Measurements from ENCODE around the gene OSBPL3.

The OSBPL3 gene

DNA sequence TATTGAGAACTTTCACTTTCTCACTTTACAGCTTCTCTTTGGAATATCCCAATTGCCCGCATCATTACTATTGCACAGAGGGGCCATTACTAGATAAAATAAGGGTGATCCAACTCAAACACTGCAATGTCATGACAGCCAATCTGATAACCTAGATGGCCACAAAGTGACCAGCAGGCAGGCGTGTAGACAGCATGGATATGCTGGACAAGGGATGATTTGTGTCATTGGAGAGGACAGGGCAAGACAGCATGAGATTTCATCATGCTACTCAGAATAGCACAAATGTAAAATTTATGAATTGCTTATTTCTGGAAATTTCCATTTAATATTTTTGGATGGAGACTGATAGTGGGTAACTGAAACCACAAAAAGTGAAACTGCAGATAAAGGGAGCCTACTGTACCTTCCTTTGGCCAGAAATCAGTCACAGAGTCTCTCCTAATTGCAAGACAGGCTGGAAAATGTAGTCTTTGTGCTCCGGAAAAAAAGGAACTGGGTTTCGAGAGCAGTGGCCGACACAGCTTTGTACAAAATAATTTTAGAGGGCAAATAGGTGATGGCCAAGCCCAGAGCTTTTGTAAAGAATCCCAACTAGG, 216.6 kb downstream of the OSBPL3 start:
- no peak for DNase-seq (ENCODE audit: low read depth)

DNA sequence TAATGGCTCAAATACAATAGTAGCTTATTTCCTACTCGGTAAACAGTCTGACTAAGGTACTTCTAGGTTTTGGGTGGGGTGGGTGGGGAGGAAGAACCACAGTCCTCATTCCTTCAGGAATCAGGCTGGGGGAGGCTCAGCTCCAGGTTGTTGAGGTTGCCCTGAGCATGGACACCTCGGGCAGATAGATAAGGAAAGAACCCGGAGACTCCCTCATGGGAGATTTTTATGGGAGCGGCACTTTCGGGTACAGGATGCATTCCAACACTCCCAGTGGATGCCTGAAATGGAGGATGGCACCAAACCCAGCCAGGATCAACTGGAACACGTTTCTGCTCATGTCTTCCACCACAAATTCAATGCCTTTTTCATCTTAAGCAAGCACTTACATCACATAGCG, 217.2 kb downstream of the OSBPL3 start:
- no peak for DNase-seq (ENCODE audit: low read depth)

DNA sequence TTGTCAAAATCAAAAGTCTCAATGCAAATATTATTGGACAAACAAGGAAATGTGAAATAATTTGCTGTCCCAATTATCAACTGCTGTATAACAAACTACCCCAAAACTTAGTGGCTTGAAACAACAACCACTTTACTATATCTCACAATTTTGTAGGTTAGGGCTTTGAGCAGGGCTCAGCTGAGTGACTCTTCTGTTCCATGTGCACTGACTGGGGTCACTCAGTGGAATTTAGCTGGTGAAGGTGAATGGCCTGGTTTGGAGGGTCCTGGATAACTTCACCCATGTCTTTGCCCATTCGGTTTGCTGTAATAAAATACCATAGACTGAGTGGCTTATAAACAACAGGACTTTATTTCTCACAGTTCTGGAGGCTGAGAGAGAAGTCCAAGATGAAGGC, 219.0 kb downstream of the OSBPL3 start:
- no peak for DNase-seq (ENCODE audit: low read depth)

DNA sequence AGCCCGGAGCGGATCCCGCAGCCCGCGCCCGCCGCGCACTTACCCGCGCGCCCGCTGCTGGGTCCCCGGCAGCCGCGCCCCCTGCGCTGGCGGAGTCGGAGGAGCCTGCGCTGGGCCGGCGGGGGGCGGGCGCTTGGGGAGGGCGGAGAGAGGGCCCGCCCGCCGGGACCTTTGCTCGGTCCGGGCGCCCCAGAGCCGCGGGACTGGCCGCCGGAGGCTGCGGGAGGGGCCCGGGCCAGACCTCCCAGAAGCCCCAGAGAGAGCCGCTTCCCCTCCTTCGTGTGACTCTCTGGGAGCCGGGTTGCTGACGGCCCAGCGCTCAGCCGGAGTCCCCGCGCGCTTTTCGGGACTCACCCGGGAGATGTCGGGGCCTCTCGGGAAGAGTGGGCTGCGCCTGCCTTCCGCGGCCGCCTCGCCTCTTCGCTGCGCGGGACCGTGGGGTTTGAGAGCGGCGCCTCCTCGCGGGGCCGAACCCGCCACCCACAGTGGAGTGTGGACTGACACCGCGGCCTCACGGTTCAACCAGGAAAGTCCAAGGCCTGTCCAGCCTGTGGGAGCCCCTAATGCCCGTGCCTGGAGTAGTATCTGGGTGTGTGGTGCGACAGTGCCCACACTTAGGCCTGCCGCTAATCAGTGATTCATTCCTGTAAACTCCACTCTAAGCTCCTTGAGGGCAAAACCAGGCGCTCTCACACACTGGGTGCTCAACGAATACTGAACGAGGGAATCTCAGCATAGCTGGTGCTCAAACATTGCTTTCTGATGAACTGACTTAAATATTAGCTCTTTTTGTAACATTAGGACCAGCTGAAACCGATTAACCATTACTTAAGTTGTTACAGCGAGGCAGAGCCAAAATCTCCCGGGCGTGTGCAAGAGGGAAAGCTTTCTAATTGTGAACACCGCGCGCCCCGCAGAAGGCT, 222.4 kb downstream of the OSBPL3 start, which contains the start of gene GSDME:
TSS of gene GSDME (minus strand) at position 112 of the 923 bp plus-strand sequence. CDS start 7,690 bp downstream, outside the sequence.
- DNase-seq (ENCODE audit: low read depth): no peak

DNA sequence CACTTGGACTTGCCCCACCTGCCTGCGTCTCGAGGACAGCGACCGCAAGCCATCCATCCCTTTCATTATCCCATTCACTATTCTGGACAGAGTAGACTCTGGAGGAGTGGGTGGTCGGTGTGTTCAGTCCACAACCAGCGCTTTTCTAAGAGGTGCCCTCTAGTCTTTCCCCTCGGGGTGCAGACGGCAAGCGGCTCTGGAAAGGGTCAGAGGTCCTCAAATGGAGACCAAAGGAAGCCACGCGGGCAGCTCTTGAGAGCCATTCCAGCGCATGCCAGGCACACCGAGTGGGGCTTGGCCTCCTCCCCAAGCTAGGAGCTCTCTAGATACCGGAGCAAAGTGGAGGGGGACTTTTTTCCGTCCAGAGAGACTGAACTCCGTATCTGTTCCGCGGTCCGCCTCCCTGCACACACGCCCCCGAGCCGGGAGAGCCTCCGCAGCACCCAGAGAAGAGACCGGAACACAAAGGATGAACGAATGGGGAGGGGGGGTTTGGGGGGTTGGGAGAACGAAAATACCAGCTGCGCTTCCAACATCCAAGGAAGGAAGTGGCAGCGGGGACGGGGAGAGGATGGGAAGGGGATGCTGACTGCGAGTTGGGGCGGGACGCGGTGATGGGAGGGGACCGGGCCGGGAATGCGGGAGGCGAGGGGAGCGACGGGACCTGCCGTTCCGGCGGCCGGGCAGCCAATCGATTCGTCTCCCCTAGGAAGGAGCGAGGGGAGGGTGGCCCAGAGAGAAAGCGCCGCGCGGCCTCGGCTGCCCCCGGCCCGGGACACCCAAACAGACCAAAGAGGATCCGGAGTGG, 223.2 kb downstream of the OSBPL3 start:
- no peak for DNase-seq (ENCODE audit: low read depth)

DNA sequence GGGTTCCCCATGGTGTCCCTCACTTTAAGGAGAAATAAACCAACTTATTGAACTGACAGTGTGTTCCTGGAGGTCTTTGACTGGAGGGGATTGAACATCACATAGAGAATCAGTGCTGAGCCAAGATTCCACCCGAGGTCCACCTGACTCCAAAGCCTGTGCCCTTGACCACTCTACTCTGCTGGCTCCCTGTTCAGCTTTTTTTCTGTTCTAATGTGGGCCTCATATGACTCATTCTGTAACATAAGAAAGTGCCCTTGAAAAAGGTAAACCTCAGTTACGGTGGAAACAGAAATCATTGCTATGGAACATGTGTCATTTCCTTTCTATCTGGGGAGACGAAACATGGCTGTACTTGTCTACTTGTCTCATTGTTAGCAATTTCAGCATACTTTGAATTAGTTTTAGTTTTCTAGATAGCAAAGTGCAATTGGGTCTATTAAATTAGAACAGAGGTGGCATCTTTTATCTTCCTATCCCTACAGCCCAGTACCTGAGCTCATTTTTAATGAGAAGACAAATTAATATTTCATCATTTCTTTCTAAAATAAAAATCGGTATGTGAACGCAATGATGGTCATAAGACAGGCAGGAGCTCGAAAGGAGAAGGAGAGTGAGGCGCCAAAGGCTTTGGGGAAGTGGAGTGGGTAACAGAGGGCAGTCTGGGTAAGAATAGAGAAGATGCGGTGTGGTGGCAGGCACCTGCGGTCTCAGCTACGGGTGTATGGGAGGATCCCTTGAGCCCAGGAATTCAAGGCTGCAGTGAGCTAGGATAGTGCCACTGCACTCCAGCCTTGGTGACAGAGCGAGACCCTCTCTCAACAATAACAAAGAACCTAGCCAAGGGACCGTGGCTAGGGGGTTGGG, 224.2 kb downstream of the OSBPL3 start:
- DNase-seq (ENCODE audit: low read depth): no peak

DNA sequence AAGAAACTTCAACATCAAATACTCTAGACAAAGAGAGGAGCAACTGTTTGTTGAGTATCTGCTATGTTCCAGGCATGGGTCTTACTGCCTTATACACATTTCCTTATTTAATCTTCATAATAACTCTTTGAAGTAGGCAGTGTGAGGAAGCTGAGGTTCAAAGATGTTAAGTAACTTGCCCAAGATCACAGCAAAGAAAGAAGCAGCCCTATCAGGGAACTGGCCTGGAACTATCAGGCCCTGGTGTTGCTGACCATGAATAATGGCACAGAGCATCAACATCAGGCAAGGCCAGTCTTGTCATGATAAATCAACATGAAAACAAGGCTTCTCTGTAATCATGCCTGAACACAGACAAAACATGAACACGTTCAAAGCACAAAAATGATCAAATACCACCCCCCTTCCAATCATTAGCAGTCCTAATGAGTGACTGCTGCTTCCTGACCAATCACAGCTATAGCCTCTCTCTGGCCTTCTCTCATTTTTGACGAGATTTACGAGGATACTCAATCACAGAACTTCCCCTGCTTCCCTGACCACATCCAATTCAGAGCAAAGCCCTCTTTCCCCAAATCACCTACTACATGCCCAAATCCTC, 225.0 kb downstream of the OSBPL3 start:
- no peak for DNase-seq (ENCODE audit: low read depth)

DNA sequence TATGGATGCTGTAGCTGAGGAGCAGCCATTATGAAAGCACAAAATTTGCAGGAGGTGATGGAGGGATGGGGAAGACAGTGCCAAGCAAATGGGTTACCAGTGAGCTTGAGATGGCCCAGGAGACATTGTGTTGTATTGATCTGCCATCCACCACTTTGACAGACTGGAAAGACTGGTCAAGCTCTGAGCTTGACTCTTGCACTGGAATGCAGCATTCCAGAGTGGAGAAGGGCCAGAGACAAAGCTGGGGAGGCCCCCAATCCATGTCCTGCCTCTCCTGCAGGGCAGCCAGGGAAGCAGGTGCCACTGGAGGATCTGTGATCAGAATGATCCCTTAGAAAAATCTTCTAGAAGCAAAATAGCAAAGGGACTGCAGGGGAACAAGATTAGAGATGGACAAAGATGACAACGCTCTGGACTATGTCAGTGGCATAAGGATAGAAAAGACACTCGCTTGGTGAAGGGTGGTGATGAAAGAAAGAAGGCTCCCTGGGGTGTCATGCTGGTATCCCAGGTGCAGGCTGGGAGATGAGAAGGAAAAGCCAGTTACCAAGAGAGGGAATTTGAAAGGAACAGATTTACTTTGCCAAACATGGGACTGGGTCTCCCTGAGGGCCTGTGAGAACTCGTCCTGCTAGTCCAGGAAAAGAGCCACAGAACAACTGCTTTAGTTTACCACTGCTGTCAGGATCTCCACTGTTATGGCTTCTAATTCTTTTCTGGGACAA, 227.7 kb downstream of the OSBPL3 start:
- no peak for DNase-seq (ENCODE audit: low read depth)

DNA sequence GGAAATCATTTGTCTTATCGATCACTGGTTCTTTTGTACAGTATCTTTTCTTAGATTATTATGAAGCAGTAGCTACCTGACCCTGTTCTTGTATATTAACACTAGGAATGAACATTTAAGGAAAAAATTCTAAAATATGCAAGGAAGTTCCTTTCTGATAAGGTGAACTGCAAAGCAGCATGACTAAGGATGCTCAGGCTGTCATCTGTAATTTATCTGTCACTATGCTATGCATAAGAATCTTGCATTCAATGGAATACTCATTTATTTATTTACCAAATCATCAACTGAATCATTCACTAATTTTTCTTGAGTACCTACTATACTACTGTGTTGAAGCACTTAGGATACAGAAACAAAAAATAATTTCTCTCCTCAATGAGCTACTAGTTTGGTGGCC, 228.5 kb downstream of the OSBPL3 start:
- no peak for DNase-seq (ENCODE audit: low read depth)

DNA sequence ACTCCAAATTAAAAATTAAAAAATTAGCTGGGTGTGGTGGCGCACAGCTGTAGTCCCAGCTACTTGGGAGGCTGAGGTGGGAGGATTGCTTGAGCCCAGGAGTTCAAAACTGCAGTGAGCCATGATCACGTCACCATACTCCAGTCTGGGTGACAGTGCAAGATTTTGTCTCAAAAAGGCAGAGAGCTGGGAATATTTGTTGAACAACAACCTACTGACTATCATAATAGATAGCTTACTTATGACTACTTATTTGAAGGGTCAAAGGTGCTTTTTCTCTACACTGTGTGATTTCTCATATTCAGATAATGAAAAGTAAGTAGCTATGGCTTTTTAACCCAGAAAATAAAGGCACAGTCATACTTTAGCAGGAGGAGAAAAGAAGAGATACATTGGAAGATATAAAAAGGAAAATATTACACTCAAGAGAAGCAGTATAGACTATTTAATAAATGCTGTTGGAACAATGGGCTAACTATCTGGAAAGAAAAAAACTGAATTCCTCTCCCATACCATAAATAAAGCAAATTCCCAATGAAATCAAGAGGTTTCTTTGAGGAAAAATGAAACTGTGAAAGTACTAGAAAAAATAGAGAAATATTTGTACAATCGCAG, 229.4 kb downstream of the OSBPL3 start:
- DNase-seq (ENCODE audit: low read depth): no peak

DNA sequence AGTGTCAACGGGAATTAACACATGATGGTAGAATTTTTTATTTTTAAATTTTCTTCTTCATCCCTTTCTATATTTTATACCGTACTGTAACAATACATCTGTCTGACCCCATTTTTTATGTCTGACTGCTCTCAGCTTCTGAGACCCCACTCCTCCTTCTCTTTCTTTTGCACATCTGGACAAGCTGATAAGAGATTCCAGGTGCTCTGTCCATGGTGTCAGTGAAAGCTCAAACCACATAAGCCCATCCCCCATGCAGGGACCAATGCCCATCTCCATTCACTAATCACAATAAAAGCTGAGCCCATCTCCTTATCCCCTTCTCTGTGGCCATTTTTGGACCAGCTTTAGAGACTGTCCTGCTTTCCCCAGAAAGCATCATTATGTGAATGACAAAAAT, 231.5 kb downstream of the OSBPL3 start:
- no peak for DNase-seq (ENCODE audit: low read depth)

All from CMK (cell line).